ENCODE measurements around the gene IFNK.

Gene IFNK

GRCh38 chr9:27514551-27514950 lies 9.5 kb upstream of the IFNK start:
- Histone ChIP-seq H3K36me3 (ENCODE audit: control insufficient read depth in 1 of 2, insufficient read depth in 2 of 2, low read length in 2 of 2) (no peaks in the 10 kb centered on the region), H3K9me3 (ENCODE audit: control insufficient read depth in 1 of 2, low read length in 2 of 2) (no peaks in the 10 kb centered on the region), H3K4me3 (ENCODE audit: low read depth in 1 of 2, low read length in 2 of 2) (no peak overlapping the region), H3K4me1 (ENCODE audit: control insufficient read depth in 1 of 2, insufficient read depth in 2 of 2, low read length in 2 of 2) (peaks cover 0 to 10% of the 10 kb centered on the region in 2 donors), H3K27ac (ENCODE audit: low read length) (no peak overlapping the region), H3K27me3 (ENCODE audit: low read depth, low read length) (no peaks in the 10 kb centered on the region)

GRCh38 chr9:27518006-27518405 lies 6.1 kb upstream of the IFNK start:
- H3K4me3 ChIP-seq (ENCODE audit: low read depth in 1 of 2, low read length in 2 of 2) = no peak overlapping the region
- H3K36me3 ChIP-seq (ENCODE audit: control insufficient read depth in 1 of 2, insufficient read depth in 2 of 2, low read length in 2 of 2) = no peaks in the 10 kb centered on the region
- peaks cover 0 to 10% of the 10 kb centered on the region in 2 donors for H3K4me1 ChIP-seq (ENCODE audit: control insufficient read depth in 1 of 2, insufficient read depth in 2 of 2, low read length in 2 of 2)
- H3K9me3 ChIP-seq (ENCODE audit: control insufficient read depth in 1 of 2, low read length in 2 of 2) = no peaks in the 10 kb centered on the region
- no peak overlapping the region for H3K27ac ChIP-seq (ENCODE audit: low read length)
- H3K27me3 ChIP-seq (ENCODE audit: low read depth, low read length) = no peaks in the 10 kb centered on the region

DNA sequence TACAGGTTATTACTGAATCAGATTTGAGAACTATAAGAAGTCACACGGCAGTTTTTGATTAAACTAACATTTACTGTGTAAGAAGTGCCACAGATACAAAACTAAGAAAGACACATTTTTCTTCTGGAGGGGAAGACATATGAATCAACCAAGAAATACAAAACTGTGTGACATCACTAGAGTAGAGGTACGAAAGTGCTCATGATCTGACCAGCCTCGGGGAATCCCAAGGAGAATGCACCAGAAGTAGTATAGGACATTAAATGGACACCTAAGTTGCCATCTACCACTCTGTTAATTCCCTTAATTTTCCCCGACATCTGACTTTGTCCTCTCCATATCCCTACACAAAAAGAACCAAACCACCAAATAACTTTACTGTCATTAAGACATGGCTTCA lies 5.3 kb upstream of the IFNK start:
- no peaks in the 10 kb centered on the region for H3K36me3 ChIP-seq (ENCODE audit: control insufficient read depth in 1 of 2, insufficient read depth in 2 of 2, low read length in 2 of 2)
- no peak overlapping the region for H3K27ac ChIP-seq (ENCODE audit: low read length)
- H3K27me3 ChIP-seq (ENCODE audit: low read depth, low read length) = no peaks in the 10 kb centered on the region
- no peak overlapping the region for H3K4me3 ChIP-seq (ENCODE audit: low read depth in 1 of 2, low read length in 2 of 2)
- peaks cover 0 to 10% of the 10 kb centered on the region in 2 donors for H3K4me1 ChIP-seq (ENCODE audit: control insufficient read depth in 1 of 2, insufficient read depth in 2 of 2, low read length in 2 of 2)
- H3K9me3 ChIP-seq (ENCODE audit: control insufficient read depth in 1 of 2, low read length in 2 of 2) = no peaks in the 10 kb centered on the region

GRCh38 chr9:27519466-27520465 lies 4.3 kb upstream of the IFNK start:
- no peaks in the 10 kb centered on the region for H3K27me3 ChIP-seq (ENCODE audit: low read depth, low read length)
- H3K4me3 ChIP-seq (ENCODE audit: low read depth in 1 of 2, low read length in 2 of 2) = no peak overlapping the region
- no peaks in the 10 kb centered on the region for H3K9me3 ChIP-seq (ENCODE audit: control insufficient read depth in 1 of 2, low read length in 2 of 2)
- no peak overlapping the region for H3K27ac ChIP-seq (ENCODE audit: low read length)
- peaks cover 0 to 3% of the 10 kb centered on the region in 2 donors for H3K4me1 ChIP-seq (ENCODE audit: control insufficient read depth in 1 of 2, insufficient read depth in 2 of 2, low read length in 2 of 2)
- no peaks in the 10 kb centered on the region for H3K36me3 ChIP-seq (ENCODE audit: control insufficient read depth in 1 of 2, insufficient read depth in 2 of 2, low read length in 2 of 2)

GRCh38 chr9:27520986-27521385 lies 3.1 kb upstream of the IFNK start:
- Histone ChIP-seq H3K9me3 (ENCODE audit: control insufficient read depth in 1 of 2, low read length in 2 of 2) (no peaks in the 10 kb centered on the region), H3K4me1 (ENCODE audit: control insufficient read depth in 1 of 2, insufficient read depth in 2 of 2, low read length in 2 of 2) (peaks cover 0 to 2% of the 10 kb centered on the region in 2 donors), H3K27ac (ENCODE audit: low read length) (no peak overlapping the region), H3K4me3 (ENCODE audit: low read depth in 1 of 2, low read length in 2 of 2) (no peak overlapping the region), H3K36me3 (ENCODE audit: control insufficient read depth in 1 of 2, insufficient read depth in 2 of 2, low read length in 2 of 2) (no peaks in the 10 kb centered on the region), H3K27me3 (ENCODE audit: low read depth, low read length) (no peaks in the 10 kb centered on the region)

DNA sequence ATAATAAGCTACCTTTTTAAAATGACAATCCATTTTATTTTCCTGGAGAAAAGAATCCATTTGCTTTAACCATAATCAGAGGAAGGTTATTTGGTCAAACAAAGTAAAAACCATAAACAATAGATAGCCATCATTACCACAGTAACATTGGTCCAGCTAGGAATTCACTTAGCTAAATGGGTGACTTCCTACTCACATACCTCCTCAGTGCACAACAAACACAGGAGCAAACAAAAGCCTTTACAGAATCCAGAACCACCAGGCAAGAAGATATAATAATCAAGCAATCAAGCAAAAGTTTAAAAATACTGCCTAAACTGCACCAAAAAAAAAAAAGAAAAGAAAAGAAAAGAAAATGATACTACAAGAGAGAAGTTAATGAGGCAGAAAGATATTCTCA lies 949 bp upstream of the IFNK start:
- H3K36me3 ChIP-seq (ENCODE audit: control insufficient read depth in 1 of 2, insufficient read depth in 2 of 2, low read length in 2 of 2) = no peaks in the 10 kb centered on the region
- no peak overlapping the region for H3K4me3 ChIP-seq (ENCODE audit: low read depth in 1 of 2, low read length in 2 of 2)
- H3K27me3 ChIP-seq (ENCODE audit: low read depth, low read length) = no peaks in the 10 kb centered on the region
- H3K27ac ChIP-seq (ENCODE audit: low read length) = no peak overlapping the region
- H3K9me3 ChIP-seq (ENCODE audit: control insufficient read depth in 1 of 2, low read length in 2 of 2) = no peaks in the 10 kb centered on the region
- peaks cover 9 to 19% of the 10 kb centered on the region in 2 donors for H3K4me1 ChIP-seq (ENCODE audit: control insufficient read depth in 1 of 2, insufficient read depth in 2 of 2, low read length in 2 of 2)

DNA sequence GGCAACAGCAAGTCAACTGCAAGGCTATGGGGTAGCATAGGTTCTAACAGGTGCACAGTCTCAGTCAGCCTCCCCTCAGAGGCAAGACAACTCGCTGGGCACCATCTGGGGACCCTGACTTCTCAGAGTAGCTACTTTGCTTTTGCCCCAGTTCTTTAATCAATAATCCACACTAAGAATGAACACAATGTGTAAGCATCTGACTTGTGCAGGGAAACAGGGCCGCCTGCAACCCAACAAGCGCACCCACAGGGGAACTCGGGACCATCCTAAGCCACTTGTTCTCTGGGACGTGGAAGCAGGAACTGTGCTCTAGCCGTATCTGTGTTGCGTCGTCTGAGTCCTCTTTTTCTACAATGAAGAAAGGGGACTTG lies 3.6 kb downstream of the IFNK start:
- H3K27me3 ChIP-seq (ENCODE audit: low read depth, low read length) = no peaks in the 10 kb centered on the region
- no peaks in the 10 kb centered on the region for H3K9me3 ChIP-seq (ENCODE audit: control insufficient read depth in 1 of 2, low read length in 2 of 2)
- peaks cover 14 to 30% of the 10 kb centered on the region in 2 donors for H3K4me1 ChIP-seq (ENCODE audit: control insufficient read depth in 1 of 2, insufficient read depth in 2 of 2, low read length in 2 of 2)
- peak overlapping the region; percentile 90 for H3K27ac ChIP-seq (ENCODE audit: low read length)
- H3K36me3 ChIP-seq (ENCODE audit: control insufficient read depth in 1 of 2, insufficient read depth in 2 of 2, low read length in 2 of 2) = no peaks in the 10 kb centered on the region
- peak overlapping the region; percentile 82 to 91 for H3K4me3 ChIP-seq (ENCODE audit: low read depth in 1 of 2, low read length in 2 of 2)

- Histone ChIP-seq H3K27me3 (ENCODE audit: low read depth, low read length) (no peaks in the 10 kb centered on the region), H3K4me1 (ENCODE audit: control insufficient read depth in 1 of 2, insufficient read depth in 2 of 2, low read length in 2 of 2) (peaks cover 14 to 30% of the 10 kb centered on the region in 2 donors), H3K36me3 (ENCODE audit: control insufficient read depth in 1 of 2, insufficient read depth in 2 of 2, low read length in 2 of 2) (no peaks in the 10 kb centered on the region), H3K27ac (ENCODE audit: low read length) (peak overlapping the region; percentile 90), H3K4me3 (ENCODE audit: low read depth in 1 of 2, low read length in 2 of 2) (peak overlapping the region; percentile 82 to 91), H3K9me3 (ENCODE audit: control insufficient read depth in 1 of 2, low read length in 2 of 2) (no peaks in the 10 kb centered on the region)
Measured at GRCh38 chr9:27528076-27528885, 4.2 kb downstream of the IFNK start.

GRCh38 chr9:27528886-27529315 lies 4.8 kb downstream of the IFNK start:
- H3K4me1 ChIP-seq (ENCODE audit: control insufficient read depth in 1 of 2, insufficient read depth in 2 of 2, low read length in 2 of 2) = peaks cover 14 to 30% of the 10 kb centered on the region in 2 donors
- H3K9me3 ChIP-seq (ENCODE audit: control insufficient read depth in 1 of 2, low read length in 2 of 2) = no peaks in the 10 kb centered on the region
- H3K36me3 ChIP-seq (ENCODE audit: control insufficient read depth in 1 of 2, insufficient read depth in 2 of 2, low read length in 2 of 2) = no peaks in the 10 kb centered on the region
- H3K4me3 ChIP-seq (ENCODE audit: low read depth in 1 of 2, low read length in 2 of 2) = peak overlapping the region; percentile 82 to 91
- H3K27me3 ChIP-seq (ENCODE audit: low read depth, low read length) = no peaks in the 10 kb centered on the region
- H3K27ac ChIP-seq (ENCODE audit: low read length) = peak overlapping the region; percentile 90

GRCh38 chr9:27529316-27530278 lies 5.5 kb downstream of the IFNK start, which contains the start of gene MOB3B:
MOB3B (minus strand) TSS chr9:27529814; CDS start chr9:27455550, 74,264 bp downstream.
- H3K9me3 ChIP-seq (ENCODE audit: control insufficient read depth in 1 of 2, low read length in 2 of 2) = no peaks in the 10 kb centered on the region
- H3K4me3 ChIP-seq (ENCODE audit: low read depth in 1 of 2, low read length in 2 of 2) = peak within 1 kb of the TSS; percentile 82 to 91
- peak within 1 kb of the TSS; percentile 90 for H3K27ac ChIP-seq (ENCODE audit: low read length)
- H3K4me1 ChIP-seq (ENCODE audit: control insufficient read depth in 1 of 2, insufficient read depth in 2 of 2, low read length in 2 of 2) = peaks cover 17 to 30% of the 10 kb centered on the region in 2 donors
- no peaks in the 10 kb centered on the region for H3K27me3 ChIP-seq (ENCODE audit: low read depth, low read length)
- H3K36me3 ChIP-seq (ENCODE audit: control insufficient read depth in 1 of 2, insufficient read depth in 2 of 2, low read length in 2 of 2) = no peaks in the 10 kb centered on the region

Data from muscle layer of duodenum (tissue), 2 donors.